SK-N-SH (cell line): ENCODE results near the gene VIPR2. TPM values are rescaled to one million over a fixed set of nuclear protein-coding genes. Genes with fewer than 3 reads are reported as not detected.

Experiments
- CTCF ChIA-PET: fragments of 300-600, 350-600 bp; formaldehyde crosslinking; extraction: SDS; loops from one replicate; lab custom pipeline; 2021; lab: Yijun Ruan, JAX
- POLR2A ChIA-PET: fragments of 350-600 bp; sonication (Branson Sonifier 250); formaldehyde crosslinking; extraction: SDS; loops from one replicate; lab custom pipeline; 2020; ENCODE audit warnings: antibody characterized with exemption, inconsistent platforms; lab: Yijun Ruan, JAX
- DNase-seq: peaks from one replicate; pipeline ENCODE4 v3.0.0; 2012
- H2AFZ ChIP-seq: fragments of 200-600 bp; sonication (generic); 2 replicates; pipeline ENCODE4 v1.8.1; 2016; ENCODE audit warnings: antibody characterized with exemption, mild to moderate bottlenecking, low read depth
- H3F3A ChIP-seq: fragments of 200-600 bp; sonication (generic); replicated peaks from 2 replicates; pipeline ENCODE3; 2016; ENCODE audit warnings: antibody characterized with exemption, mild to moderate bottlenecking; ENCODE audit not compliant: insufficient read depth
- H3K27ac ChIP-seq, 2 experiments: fragments of 200-500 bp in 1 of 2; fragments of 200-600 bp in 1 of 2; sonication (Bioruptor generic) in 1 of 2; sonication (generic), shearing (Covaris generic) in 1 of 2; 2 replicates each; pipeline versions ENCODE4 v1.5.1 to v1.6.1; 2014 to 2016; ENCODE audit warnings: low read depth in 2 of 2, inconsistent platforms in 1 of 2, low read length in 1 of 2, mild to moderate bottlenecking in 1 of 2, mixed read lengths in 1 of 2
- H3K27me3 ChIP-seq: fragments of 200-600 bp; sonication (generic), shearing (Covaris generic); 2 replicates; pipeline ENCODE4 v1.6.1; 2016; ENCODE audit warnings: mixed run types; ENCODE audit not compliant: insufficient read depth
- H3K36me3 ChIP-seq, 2 experiments: fragments of 200-500 bp in 1 of 2; fragments of 200-600 bp in 1 of 2; sonication (Bioruptor generic) in 1 of 2; sonication (generic) in 1 of 2; replicated peaks in 1 of 2; 2 replicates each; pipeline versions ENCODE3 to v1.5.1; 2014 to 2016; ENCODE audit warnings: low read length in 1 of 2, mild to moderate bottlenecking in 1 of 2; ENCODE audit not compliant: insufficient read depth in 2 of 2, control insufficient read depth in 1 of 2
- H3K4me1 ChIP-seq, 2 experiments: fragments of 200-500 bp in 1 of 2; fragments of 200-600 bp in 1 of 2; sonication (Bioruptor generic) in 1 of 2; sonication (generic), shearing (Covaris generic) in 1 of 2; 2 replicates each; pipeline versions ENCODE4 v1.5.1 to v1.6.1; 2014 to 2016; ENCODE audit warnings: low read depth in 1 of 2, low read length in 1 of 2, mixed run types in 1 of 2; ENCODE audit not compliant: insufficient read depth in 2 of 2, control insufficient read depth in 1 of 2
- H3K4me2 ChIP-seq: fragments of 200-600 bp; sonication (generic), shearing (Covaris generic); 2 replicates; pipeline ENCODE4 v1.6.1; 2017; ENCODE audit warnings: mixed run types
- H3K4me3 ChIP-seq, 2 experiments: fragments of 200-500 bp in 1 of 2; fragments of 200-600 bp in 1 of 2; sonication (Bioruptor generic) in 1 of 2; sonication (generic), shearing (Covaris generic) in 1 of 2; 2 replicates each; pipeline versions ENCODE4 v1.5.1 to v1.8.1; 2014 to 2016; ENCODE audit warnings: low read depth in 2 of 2, inconsistent platforms in 1 of 2, low read length in 1 of 2, mild to moderate bottlenecking in 1 of 2, mixed read lengths in 1 of 2, moderate library complexity in 1 of 2
- H3K79me2 ChIP-seq: fragments of 200-600 bp; sonication (generic); 2 replicates; pipeline ENCODE4 v1.8.1; 2017; ENCODE audit warnings: mild to moderate bottlenecking; ENCODE audit not compliant: insufficient read depth
- H3K9ac ChIP-seq: fragments of 200-600 bp; sonication (generic); 2 replicates; pipeline ENCODE4 v1.6.1; 2017; ENCODE audit warnings: mixed run types
- H3K9me2 ChIP-seq: fragments of 200-600 bp; sonication (generic); 2 replicates; pipeline ENCODE4 v1.6.1; 2017; ENCODE audit warnings: mixed run types
- H3K9me3 ChIP-seq: fragments of 200-600 bp; sonication (generic); 2 replicates; pipeline ENCODE4 v1.6.1; 2017; ENCODE audit warnings: mixed run types, mild to moderate bottlenecking, moderate library complexity
- H4K20me1 ChIP-seq: fragments of 200-600 bp; sonication (generic); 2 replicates; pipeline ENCODE4 v1.6.1; 2017; ENCODE audit warnings: mild to moderate bottlenecking, mixed run types; ENCODE audit not compliant: insufficient read depth
- ELF1 ChIP-seq: IDR thresholded peaks from 2 replicates; pipeline ENCODE4 v1.4.0; 2012
- EP300 ChIP-seq, 2 experiments: IDR thresholded peaks; 2 replicates each; pipeline versions ENCODE4 v1.4.0 to v1.6.1; 2012; ENCODE audit warnings: borderline replicate concordance in 1 of 2, low read depth in 1 of 2, low read length in 1 of 2
- FOXM1 ChIP-seq: IDR thresholded peaks from 2 replicates; pipeline ENCODE4 v1.4.0; 2012; ENCODE audit warnings: low read depth, mild to moderate bottlenecking
- GATA2 ChIP-seq: sonication (generic); formaldehyde crosslinking; IDR thresholded peaks from 2 replicates; pipeline ENCODE4 v1.5.0; 2020; ENCODE audit warnings: mild to moderate bottlenecking, missing genetic modification reagents
- IRF3 ChIP-seq: fragments of 150-350 bp; IDR thresholded peaks from 2 replicates; pipeline ENCODE4 v1.6.1; 2016; ENCODE audit warnings: mild to moderate bottlenecking, low read depth, low read length
- MEF2A ChIP-seq: IDR thresholded peaks from 2 replicates; pipeline ENCODE4 v1.4.0; 2012; ENCODE audit warnings: low read depth, borderline replicate concordance
- MXI1 ChIP-seq: IDR thresholded peaks from 2 replicates; pipeline ENCODE4 v1.6.1; 2012; ENCODE audit warnings: mild to moderate bottlenecking, low read depth, low read length, improper control_type of control experiment
- PBX3 ChIP-seq: IDR thresholded peaks from 2 replicates; pipeline ENCODE4; 2012
- RAD21 ChIP-seq: IDR thresholded peaks from 2 replicates; pipeline ENCODE4 v1.6.1; 2012; ENCODE audit warnings: mild to moderate bottlenecking, low read length
- RCOR1 ChIP-seq: fragments of 150-350 bp; IDR thresholded peaks from 2 replicates; pipeline ENCODE4 v1.6.1; 2017; ENCODE audit warnings: antibody characterized with exemption, low read length
- REST ChIP-seq: IDR thresholded peaks from 2 replicates; pipeline ENCODE4 v1.6.1; 2012; ENCODE audit warnings: mild to moderate bottlenecking, low read depth, low read length, moderate library complexity
- RFX5 ChIP-seq: IDR thresholded peaks from 2 replicates; pipeline ENCODE4 v1.6.1; 2012; ENCODE audit warnings: mild to moderate bottlenecking, improper control_type of control experiment, low read length
- USF1 ChIP-seq: IDR thresholded peaks from 2 replicates; pipeline ENCODE4 v1.4.0; 2012; ENCODE audit warnings: low read depth, borderline replicate concordance
- USF2 ChIP-seq: fragments of 150-350 bp; IDR thresholded peaks from 2 replicates; pipeline ENCODE4 v1.6.1; 2017; ENCODE audit warnings: antibody characterized with exemption, low read length, low read depth, borderline replicate concordance
- WGBS: methylation state at CpG from one replicate; pipeline ENCODE4 v1.1.6; 2017; ENCODE audit warnings: low lambda C conversion rate; 5-methylcytosine and 5-hydroxymethylcytosine counted together
- polyA plus RNA-seq, 3 experiments: library from polyadenylated mRNA; depleted of rRNA; stranded (reverse); fragments of >200 nt; gene quantifications; 2 replicates each; pipeline ENCODE4 v1.2.3, GENCODE V29; 2012

Gene VIPR2
- polyA plus RNA-seq, 1 of the 3 experiments (the other 2 are of a cell fraction) = not detected

GRCh38 chr7:159105066-159105780, 39.4 kb downstream of the VIPR2 start:
- peak overlapping the region in 1 of 2 experiments; percentile 83; a peak in 1 of 4 replicates for H3K27ac ChIP-seq
- H3K9me3 ChIP-seq = 0 out of 2 replicates have a peak, but pooled peaks cover 1% of the 10 kb centered on the region
- H3K9ac ChIP-seq = no peak overlapping the region
- 46% methylated on average over 14 of the region's 14 CpGs for WGBS
- no peaks in the 10 kb centered on the region for H3F3A ChIP-seq
- H3K4me1 ChIP-seq = peaks cover 0 to 76% of the 10 kb centered on the region in 2 experiments; a peak in 2 of 4 replicates
- no peaks in the 10 kb centered on the region for H4K20me1 ChIP-seq
- no peak for TF ChIP-seq USF2
- TF ChIP-seq, all 33 proteins: peak for 0
- Histone ChIP-seq H3K4me2 (no peak overlapping the region), H3K4me3 (no peak overlapping the region), H3K9me2 (no peaks in the 10 kb centered on the region), H3K36me3 (no peaks in the 10 kb centered on the region), H3K79me2 (no peaks in the 10 kb centered on the region), H3K27me3 (no peaks in the 10 kb centered on the region), H2AFZ (no peak overlapping the region)
- ChIA-PET POLR2A (no interaction called here), CTCF (no interaction called here)
- DNase-seq = no peak

- Histone ChIP-seq H3K27ac (peak overlapping the region in 1 of 2 experiments; percentile 89; a peak in 1 of 4 replicates), H3F3A (no peaks in the 10 kb centered on the region), H3K9ac (no peak overlapping the region), H3K9me2 (no peaks in the 10 kb centered on the region), H2AFZ (no peak overlapping the region), H3K4me3 (no peak overlapping the region), H3K27me3 (no peaks in the 10 kb centered on the region), H3K79me2 (no peaks in the 10 kb centered on the region), H3K4me2 (no peak overlapping the region), H3K4me1 (peaks cover 0 to 80% of the 10 kb centered on the region in 2 experiments; a peak in 2 of 4 replicates), H4K20me1 (no peaks in the 10 kb centered on the region), H3K36me3 (no peaks in the 10 kb centered on the region), H3K9me3 (no peaks in the 10 kb centered on the region)
- CTCF ChIA-PET = no interaction called here
- POLR2A ChIA-PET = no interaction called here
- WGBS = 40% methylated on average over 19 of the region's 19 CpGs
- DNase-seq = peak; percentile 77
- no peak for TF ChIP-seq IRF3
- no peak for TF ChIP-seq USF1
- no peak for TF ChIP-seq FOXM1
- peak in 1 of 2 experiments; percentile 78; a peak in 2 of 4 replicates for TF ChIP-seq EP300 (IDR thresholded peaks at IDR 0.05; ENCODE audit: borderline replicate concordance in 1 of 2, low read depth in 1 of 2, low read length in 1 of 2)
- TF ChIP-seq MXI1 = no peak
- TF ChIP-seq RCOR1 = no peak
- TF ChIP-seq MEF2A = no peak
- no peak for TF ChIP-seq REST
- TF ChIP-seq ELF1 = no peak
- TF ChIP-seq PBX3 = no peak
- 0 out of 2 replicates have a peak, but pooled peaks have one; percentile 4 for TF ChIP-seq RAD21
- TF ChIP-seq GATA2 (CRISPR knock-in tag) = peak; percentile 41; the same call in 1 of the 2 replicates
- TF ChIP-seq RFX5 = no peak
Measured at GRCh38 chr7:159104188-159104920, 40.3 kb downstream of the VIPR2 start.
